Progenitor cell of endocrine pancreas (in vitro differentiated cells): ENCODE results near the gene CPEB3. TPM values are rescaled to one million over a fixed set of nuclear protein-coding genes. Genes with fewer than 3 reads are reported as not detected.

Source experiments
- DNase-seq: peaks from one replicate; pipeline ENCODE4 v3.0.0; 2021; ENCODE audit warnings: low spot score; ENCODE audit not compliant: unreplicated experiment
- H3K27ac Mint-ChIP-seq: 2 replicates; pipeline ENCODE4 v1.8.0; 2021; ENCODE audit warnings: mild to moderate bottlenecking, moderate library complexity, mixed read lengths
- H3K27me3 Mint-ChIP-seq: 2 replicates; pipeline ENCODE4 v1.8.0; 2021; ENCODE audit warnings: mixed read lengths
- H3K36me3 Mint-ChIP-seq: 2 replicates; pipeline ENCODE4 v1.8.0; 2022; ENCODE audit warnings: mixed read lengths; ENCODE audit not compliant: insufficient read depth
- H3K4me1 Mint-ChIP-seq: 2 replicates; pipeline ENCODE4 v1.8.0; 2021; ENCODE audit warnings: low read depth, mixed read lengths
- H3K4me3 Mint-ChIP-seq: 2 replicates; pipeline ENCODE4 v1.8.0; 2021; ENCODE audit warnings: low read depth, mild to moderate bottlenecking, moderate library complexity, mixed read lengths
- H3K9me3 Mint-ChIP-seq: 2 replicates; pipeline ENCODE4 v1.8.0; 2021; ENCODE audit warnings: low read depth, mixed read lengths
- total RNA-seq: library from RNA; stranded (reverse); gene quantifications from 2 replicates; pipeline ENCODE4 v1.2.1, GENCODE V29; 2021
- TF ChIP-seq, protein P1 (sequence below): fragments of 200-600 bp; sonication (generic); IDR thresholded peaks from one replicate; pipeline ENCODE4 v1.5.0; 2021; ENCODE audit warnings: antibody characterized with exemption, mild to moderate bottlenecking; ENCODE audit not compliant: unreplicated experiment

The CPEB3 gene
- total RNA-seq, 1 donor from 2014 or later: 2.1 TPM

DNA sequence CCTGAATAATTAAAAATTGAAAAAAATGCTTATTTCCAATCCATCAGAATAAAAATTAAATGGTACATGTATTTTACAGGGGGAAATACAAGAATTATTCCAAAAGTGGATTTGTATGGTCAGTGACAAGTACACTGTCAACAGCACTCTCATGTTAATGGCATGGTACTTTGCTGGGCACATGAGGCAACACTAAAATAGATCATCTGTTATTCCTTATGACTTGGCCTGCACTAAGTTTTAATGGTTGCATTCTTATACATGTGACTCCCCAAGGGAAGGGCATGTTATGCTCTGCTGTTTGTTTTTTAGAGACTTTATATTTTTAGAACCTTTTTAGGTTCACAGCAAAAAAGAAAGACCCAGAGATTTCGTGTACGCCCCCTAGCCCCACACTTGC, 128.3 kb downstream of the CPEB3 start:
- H3K4me1 Mint-ChIP-seq: peaks cover 2% of the 10 kb centered on the region
- no peak overlapping the region for H3K4me3 Mint-ChIP-seq
- peaks cover 5% of the 10 kb centered on the region for H3K36me3 Mint-ChIP-seq
- no peak overlapping the region for H3K27ac Mint-ChIP-seq
- peaks cover 7% of the 10 kb centered on the region for H3K9me3 Mint-ChIP-seq
- H3K27me3 Mint-ChIP-seq: no peaks in the 10 kb centered on the region
- DNase-seq: no peak
- TF ChIP-seq, protein P1, sequence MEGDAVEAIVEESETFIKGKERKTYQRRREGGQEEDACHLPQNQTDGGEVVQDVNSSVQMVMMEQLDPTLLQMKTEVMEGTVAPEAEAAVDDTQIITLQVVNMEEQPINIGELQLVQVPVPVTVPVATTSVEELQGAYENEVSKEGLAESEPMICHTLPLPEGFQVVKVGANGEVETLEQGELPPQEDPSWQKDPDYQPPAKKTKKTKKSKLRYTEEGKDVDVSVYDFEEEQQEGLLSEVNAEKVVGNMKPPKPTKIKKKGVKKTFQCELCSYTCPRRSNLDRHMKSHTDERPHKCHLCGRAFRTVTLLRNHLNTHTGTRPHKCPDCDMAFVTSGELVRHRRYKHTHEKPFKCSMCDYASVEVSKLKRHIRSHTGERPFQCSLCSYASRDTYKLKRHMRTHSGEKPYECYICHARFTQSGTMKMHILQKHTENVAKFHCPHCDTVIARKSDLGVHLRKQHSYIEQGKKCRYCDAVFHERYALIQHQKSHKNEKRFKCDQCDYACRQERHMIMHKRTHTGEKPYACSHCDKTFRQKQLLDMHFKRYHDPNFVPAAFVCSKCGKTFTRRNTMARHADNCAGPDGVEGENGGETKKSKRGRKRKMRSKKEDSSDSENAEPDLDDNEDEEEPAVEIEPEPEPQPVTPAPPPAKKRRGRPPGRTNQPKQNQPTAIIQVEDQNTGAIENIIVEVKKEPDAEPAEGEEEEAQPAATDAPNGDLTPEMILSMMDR: no peak

DNA sequence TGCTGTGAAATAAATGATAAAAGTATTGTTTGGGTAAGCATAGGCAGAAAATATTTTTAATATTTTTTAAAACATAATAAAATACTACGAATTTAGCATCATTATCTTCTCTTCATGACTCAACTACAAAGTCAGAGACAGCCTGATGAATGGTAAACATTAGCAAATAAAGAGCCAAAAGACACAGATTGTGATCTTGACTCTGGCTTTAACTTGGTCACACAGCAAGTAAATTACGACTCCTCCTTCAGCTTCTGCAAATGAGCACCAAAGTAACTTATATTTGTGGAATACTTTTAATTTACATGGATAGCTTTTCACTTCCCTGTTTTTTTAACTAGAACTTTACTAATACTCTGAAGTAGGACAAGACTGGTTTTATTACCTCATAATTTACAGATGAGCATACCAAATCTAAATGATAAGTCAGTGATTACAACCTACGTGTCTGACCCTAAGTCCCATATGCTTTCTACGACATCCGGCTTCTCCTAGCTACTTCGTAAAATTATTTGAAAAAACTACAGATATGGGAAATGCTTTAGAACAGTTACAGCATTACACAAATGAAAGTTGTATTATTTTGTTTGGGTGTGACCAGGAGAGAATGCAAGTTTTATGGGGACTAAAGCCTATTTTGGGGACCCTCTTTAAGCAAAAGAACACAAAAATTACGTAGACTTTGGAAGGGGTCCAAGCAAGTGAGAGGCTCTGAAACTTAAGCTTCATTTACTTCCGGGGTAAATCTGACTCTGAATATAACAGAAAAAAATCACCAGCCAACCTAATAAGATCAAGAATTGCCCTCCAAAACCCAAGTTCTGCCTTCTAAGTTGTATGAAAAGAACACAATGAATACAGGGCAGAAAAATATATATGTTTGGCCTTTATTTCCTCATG, 133.8 kb downstream of the CPEB3 start:
- no peak for DNase-seq
- Mint-ChIP-seq H3K9me3 (no peaks in the 10 kb centered on the region), H3K27me3 (no peaks in the 10 kb centered on the region), H3K4me1 (no peaks in the 10 kb centered on the region), H3K4me3 (no peak overlapping the region), H3K27ac (no peak overlapping the region), H3K36me3 (no peaks in the 10 kb centered on the region)
- TF ChIP-seq, protein P1: no peak

DNA sequence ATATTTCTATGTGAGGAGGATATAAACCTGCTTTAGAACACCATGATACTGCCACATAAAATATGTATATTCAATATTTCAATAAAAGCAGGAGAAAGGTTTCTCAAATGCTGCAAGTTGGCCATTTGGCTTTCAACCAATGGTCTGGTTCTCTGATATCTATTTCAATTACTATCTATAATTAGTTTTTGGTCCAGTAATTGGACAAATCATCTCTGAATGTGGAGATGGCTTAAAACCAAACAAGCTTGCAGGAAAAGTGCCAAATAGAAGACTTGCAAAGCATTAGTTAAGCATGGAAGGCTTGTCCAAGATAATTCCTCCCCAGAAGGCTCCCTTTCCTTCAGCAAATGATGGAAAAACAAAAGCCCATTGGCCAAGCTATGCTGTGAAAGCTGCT, 140.1 kb downstream of the CPEB3 start:
- H3K27ac Mint-ChIP-seq: no peak overlapping the region
- H3K4me1 Mint-ChIP-seq: no peaks in the 10 kb centered on the region
- no peak overlapping the region for H3K4me3 Mint-ChIP-seq
- no peaks in the 10 kb centered on the region for H3K27me3 Mint-ChIP-seq
- H3K36me3 Mint-ChIP-seq: no peaks in the 10 kb centered on the region
- DNase-seq: no peak
- TF ChIP-seq, protein P1: no peak
- no peaks in the 10 kb centered on the region for H3K9me3 Mint-ChIP-seq

DNA sequence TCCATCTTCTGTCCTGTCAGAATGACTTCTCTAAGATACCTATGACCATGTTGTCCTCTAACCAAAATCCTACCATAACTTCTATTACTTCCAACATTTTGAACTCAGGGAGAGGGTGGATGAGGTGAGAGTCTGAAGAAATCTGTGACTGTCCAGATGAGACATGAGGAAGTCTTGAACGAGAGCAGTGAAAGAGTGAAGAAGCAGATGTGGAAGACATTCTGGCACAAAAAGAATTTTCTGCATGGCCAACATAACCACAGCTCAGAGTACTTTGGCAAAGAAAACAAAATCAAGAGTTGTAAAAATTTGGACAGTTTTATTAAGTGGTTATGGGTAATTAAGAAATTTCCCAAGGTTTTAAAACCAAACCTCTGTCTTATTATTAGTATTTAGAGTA, 141.6 kb downstream of the CPEB3 start:
- H3K4me1 Mint-ChIP-seq: no peaks in the 10 kb centered on the region
- no peaks in the 10 kb centered on the region for H3K36me3 Mint-ChIP-seq
- H3K27me3 Mint-ChIP-seq: no peaks in the 10 kb centered on the region
- TF ChIP-seq, protein P1: no peak
- no peak overlapping the region for H3K27ac Mint-ChIP-seq
- no peaks in the 10 kb centered on the region for H3K9me3 Mint-ChIP-seq
- no peak for DNase-seq
- no peak overlapping the region for H3K4me3 Mint-ChIP-seq

DNA sequence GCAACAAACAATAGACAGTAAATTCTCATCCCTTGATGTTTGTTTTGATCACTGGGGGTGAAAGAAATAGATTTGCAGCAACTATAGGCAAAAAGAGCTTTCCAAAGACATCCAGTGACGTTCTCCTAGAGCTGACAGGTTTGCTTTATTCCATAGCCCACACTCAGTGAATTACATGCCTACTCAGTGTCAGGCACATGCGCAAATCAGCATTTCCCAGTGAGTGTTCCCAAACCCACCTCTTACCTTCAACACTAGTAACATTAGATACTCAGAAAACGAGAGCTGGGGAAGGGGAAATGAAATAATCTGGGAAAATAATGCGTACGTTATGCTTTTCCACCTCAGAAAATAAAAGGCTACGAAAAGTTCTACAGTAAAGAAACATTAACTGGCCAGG, 144.1 kb downstream of the CPEB3 start:
- Mint-ChIP-seq H3K27me3 (no peaks in the 10 kb centered on the region), H3K4me1 (no peaks in the 10 kb centered on the region), H3K4me3 (no peak overlapping the region), H3K36me3 (no peaks in the 10 kb centered on the region), H3K27ac (no peak overlapping the region), H3K9me3 (no peaks in the 10 kb centered on the region)
- no peak for DNase-seq
- TF ChIP-seq, protein P1: no peak
